OCI-LY3 (cell line): ENCODE data around the gene TRAF5.
"Not testable (repeated sequence)": the region's sequence is repeated elsewhere in the genome, so short reads cannot be mapped to it uniquely, and the experiment has no call there.

Experiments
- H2AFZ ChIP-seq: fragments of 200-600, 300-600 bp; shearing (Covaris generic); 2 replicates; pipeline ENCODE4 v1.6.0; 2014; ENCODE audit warnings: antibody characterized with exemption, low read depth, low read length
- H3K27ac ChIP-seq: fragments of 200-600, 300-600 bp; sonication (generic); 2 replicates; pipeline ENCODE4 v1.5.1; 2014; ENCODE audit warnings: mild to moderate bottlenecking, low read length, moderate library complexity, mixed read lengths
- H3K27me3 ChIP-seq: fragments of 200-600, 300-600 bp; sonication (generic); 2 replicates; pipeline ENCODE4 v1.6.1; 2014; ENCODE audit warnings: low read depth, low read length, mixed read lengths
- H3K36me3 ChIP-seq: fragments of 200-600, 300-600 bp; sonication (generic); replicated peaks from 2 replicates; pipeline ENCODE3; 2014; ENCODE audit warnings: low read depth, low read length, mixed read lengths
- H3K4me1 ChIP-seq: fragments of 300-600, 200-600 bp; sonication (generic); 2 replicates; pipeline ENCODE4 v1.6.1; 2014; ENCODE audit warnings: low read length, mixed read lengths
- H3K4me2 ChIP-seq: fragments of 200-600, 300-600 bp; sonication (generic); 2 replicates; pipeline ENCODE4 v1.6.1; 2014; ENCODE audit warnings: low read length, mixed read lengths
- H3K4me3 ChIP-seq: fragments of 300-600, 200-600 bp; sonication (generic); 2 replicates; pipeline ENCODE4 v1.5.1; 2014; ENCODE audit warnings: antibody characterized with exemption, mild to moderate bottlenecking, low read length, moderate library complexity
- H3K79me2 ChIP-seq: fragments of 300-600, 200-600 bp; shearing (Covaris generic); 2 replicates; pipeline ENCODE4 v1.6.1; 2014; ENCODE audit warnings: mild to moderate bottlenecking, low read length, mixed read lengths
- H3K9ac ChIP-seq: fragments of 300-600, 200-600 bp; shearing (Covaris generic); 2 replicates; pipeline ENCODE4 v1.6.0; 2014; ENCODE audit warnings: mild to moderate bottlenecking, low read length, moderate library complexity
- H3K9me3 ChIP-seq: fragments of 200-600, 300-600 bp; shearing (Covaris generic); 2 replicates; pipeline ENCODE4 v1.6.1; 2014; ENCODE audit warnings: low read length, mixed read lengths; ENCODE audit not compliant: insufficient read depth
- H4K20me1 ChIP-seq: fragments of 200-600, 300-600 bp; sonication (generic); 2 replicates; pipeline ENCODE4 v1.6.1; 2016; ENCODE audit warnings: low read length, mixed read lengths; ENCODE audit not compliant: insufficient read depth
- CTCF ChIP-seq: fragments of 200-600, 300-600 bp; sonication (generic); IDR thresholded peaks from 2 replicates; pipeline ENCODE4 v1.5.1; 2014; ENCODE audit warnings: antibody characterized with exemption, low read length, low read depth
- EZH2phosphoT487 ChIP-seq: fragments of 200-600 bp; shearing (Covaris generic); IDR thresholded peaks from 2 replicates; pipeline ENCODE4 v1.6.1; 2018; ENCODE audit warnings: antibody characterized with exemption, mixed run types, low read depth

Gene TRAF5

GRCh38 chr1:211345719-211346118 is 19.1 kb downstream of the TRAF5 start:
- H3K9ac ChIP-seq, result no peak overlapping the region
- H3K27me3 ChIP-seq, result no peaks in the 10 kb centered on the region
- H3K4me2 ChIP-seq, result no peak overlapping the region
- H3K27ac ChIP-seq, result no peak overlapping the region
- no peak for TF ChIP-seq CTCF
- no peak for TF ChIP-seq EZH2phosphoT487
- peaks cover 66% of the 10 kb centered on the region for H3K79me2 ChIP-seq
- H4K20me1 ChIP-seq, result peaks cover 72% of the 10 kb centered on the region
- no peaks in the 10 kb centered on the region for H3K9me3 ChIP-seq
- H3K36me3 ChIP-seq, result peaks cover 7% of the 10 kb centered on the region
- H3K4me1 ChIP-seq, result no peaks in the 10 kb centered on the region
- H2AFZ ChIP-seq, result no peak overlapping the region
- H3K4me3 ChIP-seq, result no peak overlapping the region

- peaks cover 9% of the 10 kb centered on the region for H3K36me3 ChIP-seq
- no peak overlapping the region for H3K4me3 ChIP-seq
- H3K79me2 ChIP-seq, result peaks cover 58% of the 10 kb centered on the region
- H3K4me2 ChIP-seq, result no peak overlapping the region
- H2AFZ ChIP-seq, result no peak overlapping the region
- H4K20me1 ChIP-seq, result peaks cover 58% of the 10 kb centered on the region
- no peak for TF ChIP-seq CTCF
- TF ChIP-seq EZH2phosphoT487, result no peak
- no peaks in the 10 kb centered on the region for H3K27me3 ChIP-seq
- no peak overlapping the region for H3K9ac ChIP-seq
- H3K9me3 ChIP-seq, result 0 out of 2 replicates have a peak, but pooled peaks cover 3% of the 10 kb centered on the region
- H3K4me1 ChIP-seq, result no peaks in the 10 kb centered on the region
- no peak overlapping the region for H3K27ac ChIP-seq
These were observed 20.6 kb downstream of the TRAF5 start for GRCh38 chr1:211347077-211347844.

- peaks cover 51% of the 10 kb centered on the region for H4K20me1 ChIP-seq
- no peaks in the 10 kb centered on the region for H3K27me3 ChIP-seq
- H3K79me2 ChIP-seq, result peaks cover 50% of the 10 kb centered on the region
- no peaks in the 10 kb centered on the region for H3K4me1 ChIP-seq
- H3K9ac ChIP-seq, result no peak overlapping the region
- 0 out of 2 replicates have a peak, but pooled peaks cover 3% of the 10 kb centered on the region for H3K9me3 ChIP-seq
- TF ChIP-seq CTCF (no peak), EZH2phosphoT487 (no peak)
- H3K27ac ChIP-seq, result no peak overlapping the region
- no peak overlapping the region for H3K4me2 ChIP-seq
- H3K36me3 ChIP-seq, result peaks cover 15% of the 10 kb centered on the region
- H2AFZ ChIP-seq, result no peak overlapping the region
- no peak overlapping the region for H3K4me3 ChIP-seq
These were observed 21.9 kb downstream of the TRAF5 start for GRCh38 chr1:211348547-211348946.

GRCh38 chr1:211349741-211350140 is 23.1 kb downstream of the TRAF5 start:
- H3K79me2 ChIP-seq, result peaks cover 45% of the 10 kb centered on the region
- TF ChIP-seq CTCF (no peak), EZH2phosphoT487 (no peak)

GRCh38 chr1:211352055-211352454 is 25.4 kb downstream of the TRAF5 start:
- H2AFZ ChIP-seq, H3K9me3 ChIP-seq, H3K4me1 ChIP-seq, H3K4me3 ChIP-seq, H3K4me2 ChIP-seq, H3K27me3 ChIP-seq, H3K9ac ChIP-seq, H3K27ac ChIP-seq: not testable (repeated sequence)
- Histone ChIP-seq H3K36me3 (peaks cover 30% of the 10 kb centered on the region), H3K79me2 (peaks cover 34% of the 10 kb centered on the region), H4K20me1 (peaks cover 32% of the 10 kb centered on the region)

More at GRCh38 chr1:211349741-211350140, 23.1 kb downstream of the TRAF5 start:
- peaks cover 46% of the 10 kb centered on the region for H4K20me1 ChIP-seq
- no peak overlapping the region for H2AFZ ChIP-seq
- H3K4me3 ChIP-seq, result no peak overlapping the region
- no peaks in the 10 kb centered on the region for H3K27me3 ChIP-seq
- no peak overlapping the region for H3K9ac ChIP-seq
- 0 out of 2 replicates have a peak, but pooled peaks cover 3% of the 10 kb centered on the region for H3K9me3 ChIP-seq
- H3K27ac ChIP-seq, result no peak overlapping the region
- H3K4me1 ChIP-seq, result no peaks in the 10 kb centered on the region
- no peak overlapping the region for H3K4me2 ChIP-seq
- peaks cover 18% of the 10 kb centered on the region for H3K36me3 ChIP-seq
